Naive thymus-derived CD4-positive, alpha-beta T cell (primary cell): ENCODE results near the gene CHKA. TPM values are rescaled to one million over a fixed set of nuclear protein-coding genes. Genes with fewer than 3 reads are reported as not detected.

Experiments
- ATAC-seq: fragments of 150-1000 bp; cut with Tn5 transposase; 2 replicates; pipeline ENCODE4 v1.10.0; 2021; ENCODE audit warnings: mild to moderate bottlenecking, moderate library complexity
- CTCF ChIA-PET: fragments of 350-600 bp; sonication (Branson Sonifier 250); formaldehyde crosslinking; loops from one replicate; lab custom pipeline; 2021; ENCODE audit warnings: antibody characterized with exemption; lab: Charles Lee
- POLR2A ChIA-PET: fragments of 350-600 bp; sonication (Branson Sonifier 250); formaldehyde crosslinking; loops from one replicate; lab custom pipeline; 2021; ENCODE audit warnings: antibody characterized with exemption, inconsistent platforms; lab: Charles Lee
- DNase-seq, 9 donors: peaks; one replicate each; pipeline versions ENCODE4 v3.0.0 to v3.0.0-alpha.2; 2020 to 2022; ENCODE audit warnings: mixed read lengths in 1 of 9
- H3K27ac ChIP-seq: one replicate; pipeline ENCODE4 v1.7.0; 2013; ENCODE audit warnings: mild to moderate bottlenecking, low read depth, low read length, moderate library complexity
- H3K27me3 ChIP-seq, 2 donors: one replicate each; pipeline ENCODE4 v1.7.0; 2013; ENCODE audit warnings: low read length in 2 of 2, mild to moderate bottlenecking in 2 of 2, moderate library complexity in 2 of 2; ENCODE audit not compliant: control insufficient read depth in 2 of 2, insufficient read depth in 2 of 2
- H3K36me3 ChIP-seq, 3 experiments: 1 replicate in 2 of 3; 2 replicates in 1 of 3; pipeline ENCODE4 v1.7.0; 2013; ENCODE audit warnings: low read length in 3 of 3, mild to moderate bottlenecking in 3 of 3, moderate library complexity in 1 of 3; ENCODE audit not compliant: insufficient read depth in 3 of 3, control insufficient read depth in 2 of 3
- H3K4me1 ChIP-seq, 2 donors: one replicate each; pipeline ENCODE4 v1.7.0; 2013; ENCODE audit warnings: low read length in 2 of 2, mild to moderate bottlenecking in 2 of 2, moderate library complexity in 1 of 2; ENCODE audit not compliant: control insufficient read depth in 2 of 2, insufficient read depth in 2 of 2
- H3K4me3 ChIP-seq: 2 replicates; pipeline ENCODE4 v1.7.0; 2013; ENCODE audit warnings: mild to moderate bottlenecking, low read length
- H3K9me3 ChIP-seq, 3 experiments: 1 replicate in 2 of 3; 2 replicates in 1 of 3; pipeline ENCODE4 v1.7.0; 2013; ENCODE audit warnings: low read length in 3 of 3; ENCODE audit not compliant: control insufficient read depth in 2 of 3
- H3K27ac Mint-ChIP-seq, 9 donors: one replicate each; pipeline ENCODE4 v1.8.0; 2020 to 2022; ENCODE audit warnings: mixed read lengths in 9 of 9, mild to moderate bottlenecking in 8 of 9, moderate library complexity in 5 of 9, inconsistent platforms in 2 of 9
- H3K27me3 Mint-ChIP-seq, 5 donors: one replicate each; pipeline ENCODE4 v1.8.0; 2021 to 2022; ENCODE audit warnings: mixed read lengths in 5 of 5, mild to moderate bottlenecking in 1 of 5
- H3K36me3 Mint-ChIP-seq, 5 donors: one replicate each; pipeline ENCODE4 v1.8.0; 2020 to 2022; ENCODE audit warnings: mixed read lengths in 5 of 5, mild to moderate bottlenecking in 3 of 5, inconsistent platforms in 1 of 5
- H3K4me1 Mint-ChIP-seq, 7 donors: one replicate each; pipeline ENCODE4 v1.8.0; 2020 to 2022; ENCODE audit warnings: mixed read lengths in 7 of 7, mild to moderate bottlenecking in 3 of 7, inconsistent platforms in 1 of 7
- H3K4me3 Mint-ChIP-seq, 10 donors: one replicate each; pipeline ENCODE4 v1.8.0; 2020 to 2022; ENCODE audit warnings: mild to moderate bottlenecking in 10 of 10, mixed read lengths in 10 of 10, moderate library complexity in 6 of 10, inconsistent platforms in 2 of 10
- H3K9me3 Mint-ChIP-seq, 11 donors: one replicate each; pipeline ENCODE4 v1.8.0; 2020 to 2022; ENCODE audit warnings: mixed read lengths in 11 of 11, mild to moderate bottlenecking in 4 of 11, inconsistent platforms in 1 of 11, moderate library complexity in 1 of 11
- intact Hi-C, 2 donors: fragments of 100-400 bp; cut with micrococcal nuclease; formaldehyde crosslinking; loops; one replicate each; pipeline ENCODE4 v1.15.1; 2023
- polyA plus RNA-seq, 2 donors: library from polyadenylated mRNA; unstranded; fragments of 300-500 nt; fragmentation: Illumina TruSeq; gene quantifications; one replicate each; pipeline ENCODE4 v1.2.3, GENCODE V29; 2021
- total RNA-seq, 6 experiments: library from RNA in 5 of 6; stranded (reverse) in 5 of 6; gene quantifications; 1 replicate in 5 of 6; 2 replicates in 1 of 6; pipeline ENCODE4 v1.2.3 and lab custom pipeline; 2021 to 2026

The CHKA gene
- total and polyA plus RNA-seq, 7 experiments from 2014 or later: 1.4 to 31.3 (median 7.1) TPM

- peaks cover 0 to 9% (median 4%) of the 10 kb centered on the region in 5 donors for H3K36me3 Mint-ChIP-seq
- intact Hi-C loops: no loop called here
- H3K27ac ChIP-seq: no peak overlapping the region
- H3K9me3 Mint-ChIP-seq: no peaks in the 10 kb centered on the region
- no peak overlapping the region for H3K4me3 ChIP-seq
- no peak overlapping the region for H3K4me3 Mint-ChIP-seq
- no peak for DNase-seq
- H3K4me1 ChIP-seq: no peaks in the 10 kb centered on the region
- no peaks in the 10 kb centered on the region for H3K27me3 Mint-ChIP-seq
- H3K27ac Mint-ChIP-seq: no peak overlapping the region
- ATAC-seq: no peak
- H3K9me3 ChIP-seq: no peaks in the 10 kb centered on the region
- H3K4me1 Mint-ChIP-seq: peaks cover 0 to under 1% (median 0%) of the 10 kb centered on the region in 7 donors
- no peaks in the 10 kb centered on the region for H3K36me3 ChIP-seq
- H3K27me3 ChIP-seq: no peaks in the 10 kb centered on the region
- POLR2A ChIA-PET: no interaction called here
- CTCF ChIA-PET: no interaction called here
Observed at GRCh38 chr11:68082481-68082880, 38.7 kb downstream of the CHKA start.

DNA sequence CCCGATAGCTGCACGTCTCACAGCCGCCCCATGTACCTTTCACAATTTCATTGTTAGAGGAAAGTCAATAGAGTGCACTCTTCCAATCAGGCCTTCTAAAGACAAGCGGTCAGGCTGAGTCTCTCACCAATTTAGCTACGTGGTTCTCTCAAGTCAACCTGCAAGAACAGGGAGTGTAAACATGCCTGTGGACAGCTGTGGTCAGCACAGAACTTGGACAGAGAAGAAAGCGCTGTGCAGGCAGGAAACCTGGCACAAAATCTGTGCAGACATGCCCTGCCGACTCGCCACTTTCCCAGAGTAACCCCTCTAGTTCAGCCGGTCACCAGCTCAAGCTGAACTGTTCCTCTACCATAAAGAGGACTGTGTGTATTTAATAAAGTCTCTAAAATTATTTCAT, 39.5 kb downstream of the CHKA start:
- no peak overlapping the region for H3K4me3 ChIP-seq
- DNase-seq (no peak), ATAC-seq (no peak)
- no peak overlapping the region for H3K4me3 Mint-ChIP-seq
- no peaks in the 10 kb centered on the region for H3K4me1 ChIP-seq
- H3K27me3 ChIP-seq: no peaks in the 10 kb centered on the region
- H3K27ac ChIP-seq: no peak overlapping the region
- H3K27ac Mint-ChIP-seq: no peak overlapping the region
- H3K36me3 ChIP-seq: no peaks in the 10 kb centered on the region
- ChIA-PET POLR2A (no interaction called here), CTCF (no interaction called here)
- peaks cover 0 to 9% (median 4%) of the 10 kb centered on the region in 5 donors for H3K36me3 Mint-ChIP-seq
- peaks cover 0 to 2% (median 0%) of the 10 kb centered on the region in 7 donors for H3K4me1 Mint-ChIP-seq
- intact Hi-C loops: no loop called here
- no peaks in the 10 kb centered on the region for H3K9me3 ChIP-seq
- H3K27me3 Mint-ChIP-seq: no peaks in the 10 kb centered on the region
- H3K9me3 Mint-ChIP-seq: no peaks in the 10 kb centered on the region

DNA sequence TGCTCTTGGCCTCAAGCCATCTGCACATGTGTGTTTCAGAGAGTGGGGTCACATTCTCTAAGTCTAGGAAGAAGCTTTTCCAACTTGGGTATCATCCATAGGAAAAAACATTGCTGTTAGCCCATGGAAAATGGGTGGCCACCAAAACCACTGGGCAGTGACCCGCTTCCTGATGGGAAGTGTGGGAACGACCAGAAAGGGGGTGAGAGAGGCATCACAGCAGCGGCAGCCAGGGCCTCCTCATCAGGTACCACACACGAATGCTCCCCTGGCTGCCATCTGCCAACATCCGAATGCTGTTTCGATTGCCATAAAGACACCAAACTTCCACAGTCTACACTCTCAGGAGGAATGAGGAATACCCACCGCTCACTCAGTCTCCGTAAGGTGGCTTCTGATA, 40.3 kb downstream of the CHKA start:
- no peak overlapping the region for H3K27ac Mint-ChIP-seq
- H3K36me3 Mint-ChIP-seq: peaks cover 0 to 9% (median 4%) of the 10 kb centered on the region in 5 donors
- H3K36me3 ChIP-seq: no peaks in the 10 kb centered on the region
- H3K9me3 ChIP-seq: no peaks in the 10 kb centered on the region
- POLR2A ChIA-PET: no interaction called here
- H3K4me3 ChIP-seq: no peak overlapping the region
- no peak overlapping the region for H3K27ac ChIP-seq
- no peak overlapping the region for H3K4me3 Mint-ChIP-seq
- intact Hi-C loops: no loop called here
- DNase-seq: no peak
- no peaks in the 10 kb centered on the region for H3K4me1 ChIP-seq
- peaks cover 0 to 2% (median 0%) of the 10 kb centered on the region in 7 donors for H3K4me1 Mint-ChIP-seq
- CTCF ChIA-PET: no interaction called here
- no peak for ATAC-seq
- no peaks in the 10 kb centered on the region for H3K27me3 ChIP-seq
- H3K9me3 Mint-ChIP-seq: no peaks in the 10 kb centered on the region
- H3K27me3 Mint-ChIP-seq: no peaks in the 10 kb centered on the region

- Mint-ChIP-seq H3K27ac (peak overlapping the region in 2 of 9 donors; percentile 66 to 71), H3K36me3 (peaks cover 0 to 9% (median 4%) of the 10 kb centered on the region in 5 donors), H3K4me3 (no peak overlapping the region), H3K4me1 (peaks cover 0 to 2% (median 0%) of the 10 kb centered on the region in 7 donors), H3K27me3 (no peaks in the 10 kb centered on the region), H3K9me3 (peaks cover 0 to 2% (median 0%) of the 10 kb centered on the region in 11 donors)
- POLR2A ChIA-PET: no interaction called here
- H3K36me3 ChIP-seq: no peaks in the 10 kb centered on the region
- DNase-seq (no peak), ATAC-seq (no peak)
- no peak overlapping the region for H3K4me3 ChIP-seq
- no peaks in the 10 kb centered on the region for H3K27me3 ChIP-seq
- intact Hi-C loops: no loop called here
- no peaks in the 10 kb centered on the region for H3K4me1 ChIP-seq
- CTCF ChIA-PET: no interaction called here
- H3K27ac ChIP-seq: no peak overlapping the region
- no peaks in the 10 kb centered on the region for H3K9me3 ChIP-seq
Observed at GRCh38 chr11:68077617-68078582, 43.3 kb downstream of the CHKA start.

DNA sequence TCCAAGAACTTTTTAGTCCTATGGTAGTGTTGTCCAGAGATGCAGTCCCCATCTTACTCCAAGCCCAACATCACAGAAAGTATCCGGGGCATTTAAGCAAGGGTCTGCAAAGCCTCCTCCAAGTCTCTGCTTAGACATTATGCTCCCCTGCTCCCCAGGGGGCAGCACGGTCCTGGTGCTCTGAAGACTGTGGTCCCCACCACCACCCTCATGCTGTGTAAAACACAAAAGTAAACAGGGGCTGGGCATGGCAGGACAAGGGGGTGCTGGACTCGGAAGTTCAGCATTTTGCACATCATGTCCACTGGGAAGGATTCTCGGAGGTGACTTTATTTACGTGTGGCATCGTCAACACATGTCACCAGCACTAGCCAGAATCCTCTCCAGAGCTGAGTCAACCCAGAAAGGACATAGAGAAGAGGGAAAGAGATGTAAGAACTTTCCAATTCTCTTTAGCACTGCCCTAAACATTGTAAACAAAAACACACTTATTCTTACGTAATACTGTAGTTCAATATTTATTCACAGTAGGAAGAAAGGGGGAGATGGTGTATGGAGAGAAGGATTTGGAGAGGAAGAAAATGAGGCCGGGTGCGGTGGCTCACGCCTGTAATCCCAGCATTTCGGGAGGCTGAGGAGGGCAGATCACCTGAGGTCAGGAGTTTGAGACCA, 44.7 kb downstream of the CHKA start:
- ATAC-seq (peak; percentile 36), DNase-seq (peak in 1 of 9 donors; percentile 6)
- no peaks in the 10 kb centered on the region for H3K27me3 Mint-ChIP-seq
- no peaks in the 10 kb centered on the region for H3K4me1 ChIP-seq
- ChIA-PET CTCF (no interaction called here), POLR2A (no interaction called here)
- H3K4me3 Mint-ChIP-seq: no peak overlapping the region
- no peak overlapping the region for H3K27ac ChIP-seq
- peaks cover 0 to 2% (median 0%) of the 10 kb centered on the region in 11 donors for H3K9me3 Mint-ChIP-seq
- peak overlapping the region in 1 of 9 donors; percentile 33 for H3K27ac Mint-ChIP-seq
- peaks cover 0 to 2% (median 0%) of the 10 kb centered on the region in 7 donors for H3K4me1 Mint-ChIP-seq
- H3K9me3 ChIP-seq: no peaks in the 10 kb centered on the region
- peaks cover 0 to 14% (median 4%) of the 10 kb centered on the region in 5 donors for H3K36me3 Mint-ChIP-seq
- intact Hi-C loops: no loop called here
- no peak overlapping the region for H3K4me3 ChIP-seq
- H3K36me3 ChIP-seq: no peaks in the 10 kb centered on the region
- no peaks in the 10 kb centered on the region for H3K27me3 ChIP-seq

- Mint-ChIP-seq H3K4me1 (peaks cover 0 to 2% (median 0%) of the 10 kb centered on the region in 7 donors), H3K27me3 (no peaks in the 10 kb centered on the region), H3K36me3 (peaks cover 0 to 16% (median 6%) of the 10 kb centered on the region in 5 donors), H3K9me3 (peaks cover 0 to 2% (median 0%) of the 10 kb centered on the region in 11 donors), H3K27ac (no peak overlapping the region), H3K4me3 (no peak overlapping the region)
- Histone ChIP-seq H3K27me3 (no peaks in the 10 kb centered on the region), H3K9me3 (no peaks in the 10 kb centered on the region), H3K36me3 (peaks cover 0 to 5% (median 0%) of the 10 kb centered on the region in 3 experiments), H3K27ac (no peak overlapping the region), H3K4me1 (no peaks in the 10 kb centered on the region), H3K4me3 (no peak overlapping the region)
- POLR2A ChIA-PET: no interaction called here
- DNase-seq: no peak
- ATAC-seq: no peak
- CTCF ChIA-PET: no interaction called here
- intact Hi-C loops: no loop called here
Observed at GRCh38 chr11:68074584-68075352, 46.4 kb downstream of the CHKA start.
